Left colon (tissue), 2 donors: ENCODE measurements around the gene CCNG2. TPM values are rescaled to one million over a fixed set of nuclear protein-coding genes. Genes with fewer than 3 reads are reported as not detected.

ENCODE experiments used
- ATAC-seq: fragments of 200-7000 bp; cut with Tn5 transposase; one replicate; pipeline ENCODE4 v1.9.1; 2020; ENCODE audit warnings: mild to moderate bottlenecking, moderate library complexity
- DNase-seq, 2 donors: peaks; one replicate each; pipeline ENCODE4 v3.0.0-alpha.2; 2020
- intact Hi-C, 2 donors: fragments of 100-400 bp; cut with DNase I in 1 of 2; cut with micrococcal nuclease in 1 of 2; formaldehyde crosslinking; loops; one replicate each; pipeline versions ENCODE4 v1.11.2 to v1.14.0; 2022; cut with DNase I, micrococcal nuclease
- total RNA-seq, 2 donors: library from RNA; stranded (reverse); fragmentation: NEBNext Ultra II Directional; extraction: Animal tissue kit (Norgen Biotek cat#: 25700); gene quantifications; one replicate each; pipeline ENCODE4 v1.2.1, GENCODE V29; 2021
- donor health status: DM: no; HTN: no; CAD: no.
- donor health status: DM: yes; HTN: yes; CAD: no.

The CCNG2 gene
- total RNA-seq, 2 donors from 2014 or later = 53.0 to 117 TPM

- intact Hi-C loops = loop anchor here in 1 of 2 donors (10.0 kb wide), 1 partner anchor 51 kb away; no protein-coding TSS in a partner anchor
- DNase-seq (no peak), ATAC-seq (no peak)
These were observed 11.2 kb upstream of the CCNG2 start for GRCh38 chr4:77145842-77146185.

GRCh38 chr4:77146186-77147078, 10.6 kb upstream of the CCNG2 start:
- ATAC-seq (peak; percentile 73), DNase-seq (no peak)

GRCh38 chr4:77147079-77147782, 9.8 kb upstream of the CCNG2 start:
- DNase-seq (no peak), ATAC-seq (peak; percentile 47)
- intact Hi-C loops = loop anchor here in 1 of 2 donors (10.0 kb wide), 1 partner anchor 52 kb away; no protein-coding TSS in a partner anchor

More at GRCh38 chr4:77146186-77147078, 10.6 kb upstream of the CCNG2 start:
- intact Hi-C loops = loop anchor here in 1 of 2 donors (10.0 kb wide), 1 partner anchor 52 kb away; no protein-coding TSS in a partner anchor

GRCh38 chr4:77148078-77148477, 8.9 kb upstream of the CCNG2 start:
- peak; percentile 39 for ATAC-seq
- no peak for DNase-seq
- intact Hi-C loops = loop anchor here in 1 of 2 donors (10.0 kb wide), 1 partner anchor 53 kb away; no protein-coding TSS in a partner anchor

GRCh38 chr4:77149789-77150188, 7.2 kb upstream of the CCNG2 start:
- intact Hi-C loops = loop anchor here in 1 of 2 donors (10.0 kb wide), 1 partner anchor 55 kb away; no protein-coding TSS in a partner anchor
- ATAC-seq = no peak
- DNase-seq = no peak

GRCh38 chr4:77151241-77151640, 5.8 kb upstream of the CCNG2 start:
- DNase-seq = no peak
- ATAC-seq = no peak
- intact Hi-C loops = no loop called here

GRCh38 chr4:77152421-77152820, 4.6 kb upstream of the CCNG2 start:
- DNase-seq (no peak), ATAC-seq (no peak)
- intact Hi-C loops = no loop called here

GRCh38 chr4:77153006-77153405, 4.0 kb upstream of the CCNG2 start:
- DNase-seq (no peak), ATAC-seq (no peak)
- intact Hi-C loops = no loop called here

GRCh38 chr4:77154065-77154464, 2.9 kb upstream of the CCNG2 start:
- ATAC-seq (no peak), DNase-seq (no peak)
- intact Hi-C loops = no loop called here

- ATAC-seq = no peak
- intact Hi-C loops = no loop called here
- no peak for DNase-seq
These were observed 2.1 kb upstream of the CCNG2 start for GRCh38 chr4:77154761-77155499.

- no peak for ATAC-seq
- DNase-seq = no peak
- intact Hi-C loops = no loop called here
These were observed 1.2 kb upstream of the CCNG2 start for GRCh38 chr4:77155631-77156452.

GRCh38 chr4:77156533-77156911, 485 bp upstream of the CCNG2 start:
- intact Hi-C loops = no loop called here
- DNase-seq (peak; percentile 92 to 98), ATAC-seq (peak; percentile 88)

GRCh38 chr4:77157859-77158486, 966 bp downstream of the CCNG2 start:
- DNase-seq (peak; percentile 89 to 90), ATAC-seq (peak; percentile 68)
- intact Hi-C loops = no loop called here

GRCh38 chr4:77158487-77158861, 1.5 kb downstream of the CCNG2 start:
- no peak for ATAC-seq
- no peak for DNase-seq
- intact Hi-C loops = no loop called here

- ATAC-seq = no peak
- intact Hi-C loops = no loop called here
- DNase-seq = no peak
These were observed 2.8 kb downstream of the CCNG2 start for GRCh38 chr4:77159806-77160205.

GRCh38 chr4:77163641-77164040, 6.6 kb downstream of the CCNG2 start:
- ATAC-seq = no peak
- intact Hi-C loops = no loop called here
- DNase-seq = no peak

- ATAC-seq = no peak
- intact Hi-C loops = no loop called here
- DNase-seq = no peak
These were observed 10.2 kb downstream of the CCNG2 start for GRCh38 chr4:77167173-77167572.

GRCh38 chr4:77167866-77168265, 10.9 kb downstream of the CCNG2 start:
- ATAC-seq = no peak
- intact Hi-C loops = no loop called here
- DNase-seq = no peak
